ENCODE data around the gene GNPDA1.

Gene GNPDA1

DNA sequence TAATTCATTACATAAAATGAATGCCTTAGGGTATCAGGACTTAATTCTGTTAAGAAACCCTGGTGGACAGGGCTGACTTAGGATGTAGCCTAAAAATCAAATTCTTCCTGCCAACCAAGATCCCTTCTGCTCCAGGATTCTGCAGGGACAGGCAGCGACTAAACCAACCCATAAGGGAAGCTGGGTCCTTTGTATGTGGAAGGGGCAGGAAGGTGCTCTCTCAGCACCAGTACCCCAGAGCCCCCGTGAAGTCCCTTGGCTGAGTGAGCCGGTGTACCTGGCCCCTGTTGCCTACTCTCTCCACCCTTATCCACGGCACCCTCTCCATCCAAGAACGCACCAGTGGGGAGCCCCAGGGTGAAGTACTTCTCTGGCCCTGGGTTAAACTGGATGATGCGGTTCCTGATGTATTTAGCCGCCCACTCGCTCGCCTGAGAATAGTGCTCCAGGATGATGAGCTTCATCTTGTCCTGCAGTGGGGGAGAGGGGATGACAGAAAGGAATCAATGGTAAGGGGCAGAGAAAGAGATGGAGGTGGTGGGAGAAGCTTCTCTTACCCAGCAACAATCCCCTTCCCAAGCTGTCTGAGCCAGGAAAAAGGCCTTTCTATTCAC lies 1.1 kb downstream of the GNPDA1 start:
- Histone ChIP-seq H3K27ac (replicated peaks) (no peak overlapping the region), H3K4me3 (replicated peaks; ENCODE audit: insufficient read depth, low read length) (no peak overlapping the region), H3K27me3 (ENCODE audit: insufficient read depth, poor library complexity, severe bottlenecking) (no peaks in the 10 kb centered on the region)
- TF ChIP-seq, protein P1, sequence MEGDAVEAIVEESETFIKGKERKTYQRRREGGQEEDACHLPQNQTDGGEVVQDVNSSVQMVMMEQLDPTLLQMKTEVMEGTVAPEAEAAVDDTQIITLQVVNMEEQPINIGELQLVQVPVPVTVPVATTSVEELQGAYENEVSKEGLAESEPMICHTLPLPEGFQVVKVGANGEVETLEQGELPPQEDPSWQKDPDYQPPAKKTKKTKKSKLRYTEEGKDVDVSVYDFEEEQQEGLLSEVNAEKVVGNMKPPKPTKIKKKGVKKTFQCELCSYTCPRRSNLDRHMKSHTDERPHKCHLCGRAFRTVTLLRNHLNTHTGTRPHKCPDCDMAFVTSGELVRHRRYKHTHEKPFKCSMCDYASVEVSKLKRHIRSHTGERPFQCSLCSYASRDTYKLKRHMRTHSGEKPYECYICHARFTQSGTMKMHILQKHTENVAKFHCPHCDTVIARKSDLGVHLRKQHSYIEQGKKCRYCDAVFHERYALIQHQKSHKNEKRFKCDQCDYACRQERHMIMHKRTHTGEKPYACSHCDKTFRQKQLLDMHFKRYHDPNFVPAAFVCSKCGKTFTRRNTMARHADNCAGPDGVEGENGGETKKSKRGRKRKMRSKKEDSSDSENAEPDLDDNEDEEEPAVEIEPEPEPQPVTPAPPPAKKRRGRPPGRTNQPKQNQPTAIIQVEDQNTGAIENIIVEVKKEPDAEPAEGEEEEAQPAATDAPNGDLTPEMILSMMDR (IDR thresholded peaks at IDR 0.05; ENCODE audit: insufficient read depth, low read length): no peak
- no peak for TF ChIP-seq SPI1 (IDR thresholded peaks at IDR 0.05; ENCODE audit: borderline replicate concordance, low read depth)
- TF ChIP-seq, protein P2, sequence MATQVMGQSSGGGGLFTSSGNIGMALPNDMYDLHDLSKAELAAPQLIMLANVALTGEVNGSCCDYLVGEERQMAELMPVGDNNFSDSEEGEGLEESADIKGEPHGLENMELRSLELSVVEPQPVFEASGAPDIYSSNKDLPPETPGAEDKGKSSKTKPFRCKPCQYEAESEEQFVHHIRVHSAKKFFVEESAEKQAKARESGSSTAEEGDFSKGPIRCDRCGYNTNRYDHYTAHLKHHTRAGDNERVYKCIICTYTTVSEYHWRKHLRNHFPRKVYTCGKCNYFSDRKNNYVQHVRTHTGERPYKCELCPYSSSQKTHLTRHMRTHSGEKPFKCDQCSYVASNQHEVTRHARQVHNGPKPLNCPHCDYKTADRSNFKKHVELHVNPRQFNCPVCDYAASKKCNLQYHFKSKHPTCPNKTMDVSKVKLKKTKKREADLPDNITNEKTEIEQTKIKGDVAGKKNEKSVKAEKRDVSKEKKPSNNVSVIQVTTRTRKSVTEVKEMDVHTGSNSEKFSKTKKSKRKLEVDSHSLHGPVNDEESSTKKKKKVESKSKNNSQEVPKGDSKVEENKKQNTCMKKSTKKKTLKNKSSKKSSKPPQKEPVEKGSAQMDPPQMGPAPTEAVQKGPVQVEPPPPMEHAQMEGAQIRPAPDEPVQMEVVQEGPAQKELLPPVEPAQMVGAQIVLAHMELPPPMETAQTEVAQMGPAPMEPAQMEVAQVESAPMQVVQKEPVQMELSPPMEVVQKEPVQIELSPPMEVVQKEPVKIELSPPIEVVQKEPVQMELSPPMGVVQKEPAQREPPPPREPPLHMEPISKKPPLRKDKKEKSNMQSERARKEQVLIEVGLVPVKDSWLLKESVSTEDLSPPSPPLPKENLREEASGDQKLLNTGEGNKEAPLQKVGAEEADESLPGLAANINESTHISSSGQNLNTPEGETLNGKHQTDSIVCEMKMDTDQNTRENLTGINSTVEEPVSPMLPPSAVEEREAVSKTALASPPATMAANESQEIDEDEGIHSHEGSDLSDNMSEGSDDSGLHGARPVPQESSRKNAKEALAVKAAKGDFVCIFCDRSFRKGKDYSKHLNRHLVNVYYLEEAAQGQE (IDR thresholded peaks at IDR 0.05; ENCODE audit: insufficient replicate concordance, low read depth): no peak
- no peak for TF ChIP-seq POLR2AphosphoS5 (IDR thresholded peaks at IDR 0.05; ENCODE audit: low read depth)
- no peak for TF ChIP-seq GABPA (IDR thresholded peaks at IDR 0.05; ENCODE audit: low read depth)
- no peak for DNase-seq (ENCODE audit: low read depth in 1 of 2, low spot score in 1 of 2)

DNA sequence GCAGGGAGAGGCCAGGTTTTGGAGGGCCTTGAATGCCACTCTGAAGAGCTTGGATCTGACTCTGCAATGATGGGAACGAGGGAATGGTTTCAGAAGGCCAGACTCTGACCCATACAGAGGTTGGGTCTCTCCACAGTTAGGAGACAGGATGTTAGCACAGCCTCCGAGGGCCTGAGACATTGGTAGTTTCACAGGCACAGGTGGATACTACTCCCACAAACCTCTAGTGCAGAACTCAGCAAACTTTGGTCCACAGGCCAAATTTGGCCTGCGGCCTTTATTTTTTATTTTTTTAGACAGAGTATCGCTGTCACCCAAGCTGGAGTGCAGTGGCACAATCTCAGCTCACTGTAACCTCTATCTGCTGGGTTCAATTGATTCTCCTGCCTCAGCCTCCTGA lies 2.9 kb downstream of the GNPDA1 start:
- H3K4me3 ChIP-seq (replicated peaks; ENCODE audit: insufficient read depth, low read length): no peak overlapping the region
- DNase-seq (ENCODE audit: low read depth in 1 of 2, low spot score in 1 of 2): no peak
- H3K27me3 ChIP-seq (ENCODE audit: insufficient read depth, poor library complexity, severe bottlenecking): no peaks in the 10 kb centered on the region
- H3K27ac ChIP-seq (replicated peaks): no peak overlapping the region
- TF ChIP-seq, protein P2 (IDR thresholded peaks at IDR 0.05; ENCODE audit: insufficient replicate concordance, low read depth): no peak
- TF ChIP-seq GABPA (IDR thresholded peaks at IDR 0.05; ENCODE audit: low read depth): no peak
- TF ChIP-seq POLR2AphosphoS5 (IDR thresholded peaks at IDR 0.05; ENCODE audit: low read depth): no peak
- TF ChIP-seq SPI1 (IDR thresholded peaks at IDR 0.05; ENCODE audit: borderline replicate concordance, low read depth): no peak
- TF ChIP-seq, protein P1 (IDR thresholded peaks at IDR 0.05; ENCODE audit: insufficient read depth, low read length): no peak

DNA sequence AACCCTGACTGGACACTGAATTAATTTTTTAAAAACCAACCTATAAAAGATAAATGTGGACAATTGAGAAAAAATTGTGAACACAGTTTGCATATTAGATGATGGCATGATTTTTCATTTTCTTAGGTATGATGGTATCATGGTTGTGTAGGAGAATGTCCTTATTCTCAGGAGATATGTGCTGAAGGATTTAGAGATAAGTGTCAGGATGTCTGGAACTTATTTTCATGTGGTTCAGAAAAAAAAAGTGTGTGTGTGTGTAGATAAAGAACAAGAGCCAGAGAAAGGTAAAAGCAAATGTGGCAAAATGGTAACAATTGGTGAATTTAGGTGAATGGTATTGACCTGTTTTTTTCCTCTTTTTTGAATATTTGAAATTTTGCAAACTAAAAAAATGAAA lies 4.0 kb downstream of the GNPDA1 start:
- no peak overlapping the region for H3K4me3 ChIP-seq (replicated peaks; ENCODE audit: insufficient read depth, low read length)
- no peak for TF ChIP-seq GABPA (IDR thresholded peaks at IDR 0.05; ENCODE audit: low read depth)
- TF ChIP-seq, protein P2 (IDR thresholded peaks at IDR 0.05; ENCODE audit: insufficient replicate concordance, low read depth): no peak
- H3K27me3 ChIP-seq (ENCODE audit: insufficient read depth, poor library complexity, severe bottlenecking): no peaks in the 10 kb centered on the region
- no peak overlapping the region for H3K27ac ChIP-seq (replicated peaks)
- DNase-seq (ENCODE audit: low read depth in 1 of 2, low spot score in 1 of 2): no peak
